B cell (primary cell): ENCODE results near the gene MAP4K2. TPM values are rescaled to one million over a fixed set of nuclear protein-coding genes. Genes with fewer than 3 reads are reported as not detected.

Experiments
- ATAC-seq: fragments of 200-7000 bp; cut with Tn5 transposase; one replicate; pipeline ENCODE4 v1.10.0; 2021; ENCODE audit warnings: low read depth, mild to moderate bottlenecking, moderate number of reproducible peaks, moderate library complexity
- CTCF ChIA-PET: fragments of 350-600 bp; sonication (Branson Sonifier 250); formaldehyde crosslinking; loops from one replicate; lab custom pipeline; 2021; ENCODE audit warnings: antibody characterized with exemption, inconsistent platforms; lab: Charles Lee
- POLR2A ChIA-PET: fragments of 350-600 bp; sonication (Branson Sonifier 250); formaldehyde crosslinking; loops from one replicate; lab custom pipeline; 2021; ENCODE audit warnings: antibody characterized with exemption; lab: Charles Lee
- DNase-seq: peaks from one replicate; pipeline ENCODE4 v3.0.0; 2013
- H2AFZ ChIP-seq: 2 replicates; pipeline ENCODE4 v1.6.1; 2012; ENCODE audit warnings: mild to moderate bottlenecking, low read depth, low read length; ENCODE audit not compliant: insufficient read depth, poor library complexity, severe bottlenecking
- H3K27ac ChIP-seq, 2 donors: 1 replicate in 1 of 2; 2 replicates in 1 of 2; pipeline ENCODE4 v1.5.1; 2012 to 2013; ENCODE audit warnings: low read length in 2 of 2, mild to moderate bottlenecking in 2 of 2, moderate library complexity in 1 of 2
- H3K27me3 ChIP-seq, 4 experiments: fragments of 200-600 bp in 1 of 4; sonication (generic) in 1 of 4; replicated peaks in 1 of 4; 1 replicate in 2 of 4; 2 replicates in 2 of 4; pipeline versions ENCODE4 v1.6.1 to v1.7.0; 2013 to 2016; ENCODE audit warnings: low read length in 3 of 4, mild to moderate bottlenecking in 2 of 4, mixed read lengths in 1 of 4, moderate library complexity in 1 of 4; ENCODE audit not compliant: insufficient read depth in 4 of 4, control insufficient read depth in 3 of 4; ENCODE audit errors: control extremely low read depth in 1 of 4
- H3K36me3 ChIP-seq, 2 experiments: replicated peaks in 1 of 2; 1 replicate in 1 of 2; 2 replicates in 1 of 2; pipeline versions ENCODE4 v1.6.1 to v1.7.1; 2013; ENCODE audit warnings: low read length in 1 of 2; ENCODE audit not compliant: insufficient read depth in 2 of 2, control insufficient read depth in 1 of 2; ENCODE audit errors: control extremely low read depth in 1 of 2, extremely low read depth in 1 of 2
- H3K4me1 ChIP-seq, 2 donors: fragments of 200-600 bp in 1 of 2; sonication (generic) in 1 of 2; 1 replicate in 1 of 2; 2 replicates in 1 of 2; pipeline versions ENCODE4 v1.5.1 to v1.6.1; 2013 to 2017; ENCODE audit warnings: low read length in 2 of 2; ENCODE audit not compliant: control insufficient read depth in 2 of 2, insufficient read depth in 2 of 2
- H3K4me2 ChIP-seq: replicated peaks from 2 replicates; pipeline ENCODE3; 2012; ENCODE audit warnings: mild to moderate bottlenecking, low read depth, low read length; ENCODE audit not compliant: poor library complexity, severe bottlenecking
- H3K4me3 ChIP-seq, 5 experiments: fragments of 200-600 bp in 1 of 5; sonication (generic) in 1 of 5; 1 replicate in 3 of 5; 2 replicates in 2 of 5; pipeline versions ENCODE4 v1.5.1 to v1.7.0; 2011 to 2016; ENCODE audit warnings: low read length in 4 of 5, mild to moderate bottlenecking in 4 of 5, low read depth in 2 of 5, control low read depth in 1 of 5, moderate library complexity in 1 of 5; ENCODE audit not compliant: insufficient read depth in 1 of 5; ENCODE audit errors: control extremely low read depth in 1 of 5, extremely low read depth in 1 of 5
- H3K79me2 ChIP-seq: fragments of 200-600 bp; sonication (generic); one replicate; pipeline ENCODE4 v1.6.0; 2016; ENCODE audit warnings: low read length; ENCODE audit not compliant: control insufficient read depth, insufficient read depth
- H3K9ac ChIP-seq: fragments of 200-600 bp; sonication (generic); 2 replicates; pipeline ENCODE4 v1.6.1; 2017; ENCODE audit warnings: mild to moderate bottlenecking, low read length, moderate library complexity
- H3K9me3 ChIP-seq, 3 donors: one replicate each; pipeline versions ENCODE4 v1.6.1 to v1.7.1; 2013; ENCODE audit warnings: low read length in 2 of 3; ENCODE audit not compliant: control insufficient read depth in 2 of 3, insufficient read depth in 1 of 3; ENCODE audit errors: control extremely low read depth in 1 of 3
- H4K20me1 ChIP-seq: 2 replicates; pipeline ENCODE4 v1.6.0; 2012; ENCODE audit warnings: mild to moderate bottlenecking, low read length; ENCODE audit not compliant: insufficient read depth, control insufficient read depth, poor library complexity, severe bottlenecking
- H3K27ac Mint-ChIP-seq: one replicate; pipeline ENCODE4 v1.8.0; 2021; ENCODE audit warnings: mixed read lengths
- H3K27me3 Mint-ChIP-seq: one replicate; pipeline ENCODE4 v1.8.0; 2021; ENCODE audit warnings: mixed read lengths
- H3K4me1 Mint-ChIP-seq: one replicate; pipeline ENCODE4 v1.8.0; 2021; ENCODE audit warnings: mixed read lengths
- H3K4me3 Mint-ChIP-seq: one replicate; pipeline ENCODE4 v1.8.0; 2021; ENCODE audit warnings: mixed read lengths
- H3K9me3 Mint-ChIP-seq: one replicate; pipeline ENCODE4 v1.8.0; 2022; ENCODE audit warnings: mixed read lengths; ENCODE audit not compliant: insufficient read depth
- EZH2 ChIP-seq: IDR thresholded peaks from 2 replicates; pipeline ENCODE4 v1.6.1; 2012; ENCODE audit warnings: borderline replicate concordance, low read depth, mild to moderate bottlenecking, moderate library complexity, low read length; ENCODE audit not compliant: insufficient read depth, poor library complexity, severe bottlenecking
- WGBS: methylation state at CpG from one replicate; pipeline ENCODE4 v1.1.5; 2013; ENCODE audit warnings: missing lambda C conversion rate; ENCODE audit not compliant: insufficient coverage; 5-methylcytosine and 5-hydroxymethylcytosine counted together
- intact Hi-C: fragments of 100-400 bp; cut with micrococcal nuclease; formaldehyde crosslinking; loops from one replicate; pipeline ENCODE4 v1.10.0; 2022
- polyA plus RNA-seq: library from polyadenylated mRNA; depleted of rRNA; stranded (reverse); fragments of >200 nt; gene quantifications from 2 replicates; pipeline ENCODE4 v1.2.3, GENCODE V29; 2012
- total RNA-seq, 2 donors: library from RNA; stranded (reverse); fragments of 120-200 nt in 1 of 2; gene quantifications; 1 replicate in 1 of 2; 2 replicates in 1 of 2; pipeline versions ENCODE4 v1.2.3 to v1.2.4, GENCODE V29; 2013 to 2022
- TF ChIP-seq, protein P1 (sequence below): fragments of 200-600 bp; IDR thresholded peaks from one replicate; pipeline ENCODE4 v1.8.0; 2022; ENCODE audit warnings: antibody characterized with exemption, mild to moderate bottlenecking

MAP4K2 gene
- total and polyA plus RNA-seq, 2 donors (not counting 1 experiment from before 2014, with no cell fraction given) = 118 to 163 TPM

DNA sequence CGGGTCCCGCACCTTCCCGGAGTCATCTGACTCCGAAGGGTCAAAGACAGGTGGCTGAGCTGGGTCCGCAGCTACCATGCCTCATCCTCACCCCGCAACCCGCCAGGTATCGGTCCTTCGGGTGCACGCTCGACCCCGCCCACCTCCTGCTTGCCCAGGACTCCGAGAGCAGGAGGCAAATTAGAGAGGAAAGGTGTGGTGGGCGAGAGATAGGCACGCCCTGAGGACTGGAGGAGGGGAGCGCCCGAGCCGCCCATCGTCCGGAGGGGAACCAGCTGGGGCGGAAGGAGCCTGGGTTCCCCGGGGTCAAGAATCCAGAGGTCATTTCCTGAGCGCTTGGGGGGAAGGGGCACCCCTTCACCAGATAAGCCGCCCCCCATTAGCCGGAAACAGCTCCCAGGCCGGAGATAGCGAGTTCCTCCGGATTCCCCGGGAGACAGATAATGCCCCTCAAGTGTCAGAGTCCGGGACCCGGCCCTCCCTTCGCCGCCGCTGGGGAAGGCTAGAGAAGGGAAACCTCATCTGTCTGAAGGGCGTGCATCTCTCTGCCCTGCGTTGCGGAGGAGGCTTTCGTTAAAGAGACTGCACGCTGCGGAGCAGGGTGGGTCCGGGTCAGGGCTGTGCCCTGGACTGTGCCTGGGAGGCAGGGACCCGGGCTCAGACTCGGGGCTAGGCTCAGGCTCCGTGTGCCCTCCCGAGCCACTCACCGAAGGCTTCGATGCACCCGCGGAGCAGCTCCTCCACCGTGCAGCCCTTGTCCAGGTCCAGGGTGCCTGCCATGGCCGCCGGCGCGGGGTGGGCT, 60.7 kb downstream of the MAP4K2 start:
- TF ChIP-seq EZH2 = no peak
- TF ChIP-seq, protein P1, sequence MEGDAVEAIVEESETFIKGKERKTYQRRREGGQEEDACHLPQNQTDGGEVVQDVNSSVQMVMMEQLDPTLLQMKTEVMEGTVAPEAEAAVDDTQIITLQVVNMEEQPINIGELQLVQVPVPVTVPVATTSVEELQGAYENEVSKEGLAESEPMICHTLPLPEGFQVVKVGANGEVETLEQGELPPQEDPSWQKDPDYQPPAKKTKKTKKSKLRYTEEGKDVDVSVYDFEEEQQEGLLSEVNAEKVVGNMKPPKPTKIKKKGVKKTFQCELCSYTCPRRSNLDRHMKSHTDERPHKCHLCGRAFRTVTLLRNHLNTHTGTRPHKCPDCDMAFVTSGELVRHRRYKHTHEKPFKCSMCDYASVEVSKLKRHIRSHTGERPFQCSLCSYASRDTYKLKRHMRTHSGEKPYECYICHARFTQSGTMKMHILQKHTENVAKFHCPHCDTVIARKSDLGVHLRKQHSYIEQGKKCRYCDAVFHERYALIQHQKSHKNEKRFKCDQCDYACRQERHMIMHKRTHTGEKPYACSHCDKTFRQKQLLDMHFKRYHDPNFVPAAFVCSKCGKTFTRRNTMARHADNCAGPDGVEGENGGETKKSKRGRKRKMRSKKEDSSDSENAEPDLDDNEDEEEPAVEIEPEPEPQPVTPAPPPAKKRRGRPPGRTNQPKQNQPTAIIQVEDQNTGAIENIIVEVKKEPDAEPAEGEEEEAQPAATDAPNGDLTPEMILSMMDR = no peak

More for the DNA sequence above, 60.7 kb downstream of the MAP4K2 start:
- H3K27ac Mint-ChIP-seq = peak overlapping the region; percentile 86
- H3K4me1 Mint-ChIP-seq = peaks cover 43% of the 10 kb centered on the region
- Histone ChIP-seq H3K4me3 (peak overlapping the region; percentile 48 to 99 (median 86)), H2AFZ (peak overlapping the region; percentile 50), H3K4me2 (peak overlapping the region; percentile 99), H3K9me3 (no peaks in the 10 kb centered on the region), H3K9ac (peak overlapping the region; percentile 94), H3K27ac (peak overlapping the region; percentile 34 to 84), H3K27me3 (no peaks in the 10 kb centered on the region), H3K4me1 (peaks cover 22 to 32% of the 10 kb centered on the region in 2 donors), H3K79me2 (peaks cover 61% of the 10 kb centered on the region), H4K20me1 (peaks cover 67% of the 10 kb centered on the region), H3K36me3 (peaks cover 0 to 46% of the 10 kb centered on the region in 2 experiments)
- ATAC-seq (no peak), DNase-seq (no peak)
- intact Hi-C loops = loop anchor here (1.0 to 10.0 kb wide), 6 partner anchors 19 to 833 kb away; partner anchors contain the start of genes CDC42BPG, EHBP1L1, FAM89B and MAP4K2
- H3K27me3 Mint-ChIP-seq = no peaks in the 10 kb centered on the region
- ChIA-PET CTCF (interaction anchor here (0.9 to 13.7 kb wide), 16 partner anchors 16 to 253 kb away, joined by 3 to 280 read pairs (median 6); partner anchors contain the start of genes CDC42BPG, MAP4K2, NRXN2 and SF1), POLR2A (interaction anchor here (0.6 to 8.9 kb wide), 8 partner anchors 13 to 869 kb away, joined by 3 to 175 read pairs (median 6); partner anchors contain the start of genes CDC42BPG, MAP4K2, PYGM and SF1)
- no peaks in the 10 kb centered on the region for H3K9me3 Mint-ChIP-seq
- 10% methylated on average over 42 of the region's 54 CpGs for WGBS
- peak overlapping the region; percentile 97 for H3K4me3 Mint-ChIP-seq
